ENCODE measurements around the gene SELENOM.

- TF ChIP-seq CTCF (IDR thresholded peaks at IDR 0.05; ENCODE audit: insufficient read depth, low read depth, low read length) (no peak), EZH2 (IDR thresholded peaks at IDR 0.05; ENCODE audit: insufficient read depth, low read length) (no peak)
Measured at GRCh38 chr22:31103899-31104694, 3.3 kb downstream of the SELENOM start.
